Spinal cord (tissue), 10 donors: Measurements from ENCODE around the gene MAPKBP1. TPM values are rescaled to one million over a fixed set of nuclear protein-coding genes. Genes with fewer than 3 reads are reported as not detected.

Source experiments
- DNase-seq, 6 donors: peaks; one replicate each; pipeline versions ENCODE4 v3.0.0 to v3.0.0-alpha.2; 2013 to 2015; ENCODE audit warnings: low spot score in 6 of 6, low read depth in 4 of 6
- H3K27ac ChIP-seq: one replicate; pipeline ENCODE4 v1.5.1; 2013; ENCODE audit warnings: low read depth, low read length, control low read depth
- H3K27me3 ChIP-seq: one replicate; pipeline ENCODE4 v1.6.1; 2013; ENCODE audit warnings: low read length; ENCODE audit not compliant: control insufficient read depth, insufficient read depth
- H3K36me3 ChIP-seq: one replicate; pipeline ENCODE4 v1.6.1; 2013; ENCODE audit warnings: low read length; ENCODE audit not compliant: control insufficient read depth, insufficient read depth
- H3K4me1 ChIP-seq: one replicate; pipeline ENCODE4 v1.6.1; 2013; ENCODE audit warnings: low read length; ENCODE audit not compliant: control insufficient read depth, insufficient read depth
- H3K4me3 ChIP-seq: one replicate; pipeline ENCODE4 v1.5.1; 2013; ENCODE audit warnings: low read depth, low read length, control low read depth
- H3K9me3 ChIP-seq: one replicate; pipeline ENCODE4 v1.6.1; 2013; ENCODE audit warnings: low read length; ENCODE audit not compliant: control insufficient read depth, insufficient read depth
- WGBS: methylation state at CpG from one replicate; pipeline ENCODE4 v1.1.5; 2013; ENCODE audit warnings: missing lambda C conversion rate; ENCODE audit not compliant: insufficient coverage; 5-methylcytosine and 5-hydroxymethylcytosine counted together
- polyA plus RNA-seq, 2 donors: library from polyadenylated mRNA; unstranded; fragments of 120-200 nt; gene quantifications; one replicate each; pipeline ENCODE4 v1.2.1, GENCODE V29; 2013; ENCODE audit not compliant: insufficient read length in 2 of 2
- total RNA-seq, 2 donors: library from RNA; depleted of rRNA in 1 of 2; stranded (reverse); fragments of 120-200 nt in 1 of 2; fragments of >200 nt in 1 of 2; gene quantifications; one replicate each; pipeline versions ENCODE4 v1.2.3 to v1.2.4, GENCODE V29; 2013 to 2014
- donor health status: healthy.

Gene MAPKBP1
- total and polyA plus RNA-seq, 4 donors, result 27.1 to 52.6 (median 31.8) TPM

- H3K9me3 ChIP-seq, result no peaks in the 10 kb centered on the region
- H3K27ac ChIP-seq, result no peak overlapping the region
- no peak for DNase-seq
- H3K27me3 ChIP-seq, result no peaks in the 10 kb centered on the region
- H3K36me3 ChIP-seq, result no peaks in the 10 kb centered on the region
- H3K4me3 ChIP-seq, result no peak overlapping the region
- H3K4me1 ChIP-seq, result peaks cover 13% of the 10 kb centered on the region
- WGBS, result no CpG with 5 or more reads among the region's 2 CpGs
Measured at GRCh38 chr15:41780266-41780665, 6.0 kb downstream of the MAPKBP1 start.

- Histone ChIP-seq H3K9me3 (no peaks in the 10 kb centered on the region), H3K36me3 (no peaks in the 10 kb centered on the region), H3K27me3 (no peaks in the 10 kb centered on the region), H3K4me1 (peaks cover 13% of the 10 kb centered on the region), H3K27ac (no peak overlapping the region), H3K4me3 (no peak overlapping the region)
- no CpG with 5 or more reads among the region's 1 CpG for WGBS
- DNase-seq, result no peak
Measured at GRCh38 chr15:41780727-41781126, 6.4 kb downstream of the MAPKBP1 start.

GRCh38 chr15:41782371-41783282 is 8.3 kb downstream of the MAPKBP1 start:
- Histone ChIP-seq H3K9me3 (no peaks in the 10 kb centered on the region), H3K4me1 (peaks cover 7% of the 10 kb centered on the region), H3K27me3 (no peaks in the 10 kb centered on the region), H3K27ac (no peak overlapping the region), H3K4me3 (no peak overlapping the region), H3K36me3 (no peaks in the 10 kb centered on the region)
- no peak for DNase-seq
- 53% methylated on average over 3 of the region's 5 CpGs for WGBS

- no peaks in the 10 kb centered on the region for H3K9me3 ChIP-seq
- no peaks in the 10 kb centered on the region for H3K27me3 ChIP-seq
- no peak overlapping the region for H3K4me3 ChIP-seq
- H3K4me1 ChIP-seq, result peaks cover 7% of the 10 kb centered on the region
- no peak for DNase-seq
- no peak overlapping the region for H3K27ac ChIP-seq
- H3K36me3 ChIP-seq, result no peaks in the 10 kb centered on the region
- WGBS, result no CpG with 5 or more reads among the region's 1 CpG
Measured at GRCh38 chr15:41783296-41783695, 9.0 kb downstream of the MAPKBP1 start.

- no peak overlapping the region for H3K27ac ChIP-seq
- no peak overlapping the region for H3K4me3 ChIP-seq
- H3K27me3 ChIP-seq, result no peaks in the 10 kb centered on the region
- no peak for DNase-seq
- no peaks in the 10 kb centered on the region for H3K36me3 ChIP-seq
- WGBS, result 82% methylated on average over 3 of the region's 3 CpGs
- no peaks in the 10 kb centered on the region for H3K9me3 ChIP-seq
- H3K4me1 ChIP-seq, result peaks cover 4% of the 10 kb centered on the region
Measured at GRCh38 chr15:41788262-41788661, 14.0 kb downstream of the MAPKBP1 start.

- Histone ChIP-seq H3K27ac (no peak overlapping the region), H3K27me3 (no peaks in the 10 kb centered on the region), H3K36me3 (no peaks in the 10 kb centered on the region), H3K4me1 (peaks cover 4% of the 10 kb centered on the region), H3K4me3 (no peak overlapping the region), H3K9me3 (no peaks in the 10 kb centered on the region)
- no peak for DNase-seq
- WGBS, result no CpG with 5 or more reads among the region's 4 CpGs
Measured at GRCh38 chr15:41789236-41789635, 15.0 kb downstream of the MAPKBP1 start.

GRCh38 chr15:41789662-41790061 is 15.4 kb downstream of the MAPKBP1 start:
- Histone ChIP-seq H3K36me3 (no peaks in the 10 kb centered on the region), H3K4me3 (no peak overlapping the region), H3K27me3 (no peaks in the 10 kb centered on the region), H3K9me3 (no peaks in the 10 kb centered on the region), H3K4me1 (peaks cover 4% of the 10 kb centered on the region), H3K27ac (no peak overlapping the region)
- no peak for DNase-seq

GRCh38 chr15:41790169-41790568 is 15.9 kb downstream of the MAPKBP1 start:
- no peak for DNase-seq
- no peak overlapping the region for H3K27ac ChIP-seq
- H3K9me3 ChIP-seq, result no peaks in the 10 kb centered on the region
- peaks cover 4% of the 10 kb centered on the region for H3K4me1 ChIP-seq
- WGBS, result no CpG with 5 or more reads among the region's 3 CpGs
- H3K4me3 ChIP-seq, result no peak overlapping the region
- H3K36me3 ChIP-seq, result no peaks in the 10 kb centered on the region
- no peaks in the 10 kb centered on the region for H3K27me3 ChIP-seq

GRCh38 chr15:41790756-41791546 is 16.7 kb downstream of the MAPKBP1 start:
- Histone ChIP-seq H3K9me3 (no peaks in the 10 kb centered on the region), H3K27me3 (no peaks in the 10 kb centered on the region), H3K36me3 (no peaks in the 10 kb centered on the region), H3K4me1 (peaks cover 4% of the 10 kb centered on the region), H3K4me3 (no peak overlapping the region), H3K27ac (no peak overlapping the region)
- no peak for DNase-seq
- 84% methylated on average over 5 of the region's 5 CpGs for WGBS
